Nephron (organoid): ENCODE measurements around the gene COL7A1.

Experiments used
- H3K27ac Mint-ChIP-seq, 3 experiments: 2 replicates each; pipeline ENCODE4 v1.8.0; 2020; ENCODE audit warnings: mixed read lengths in 3 of 3, mild to moderate bottlenecking in 2 of 3, moderate library complexity in 1 of 3
- H3K27me3 Mint-ChIP-seq: 2 replicates; pipeline ENCODE4 v1.8.0; 2021; ENCODE audit warnings: low read depth, mild to moderate bottlenecking, moderate library complexity, mixed read lengths
- H3K36me3 Mint-ChIP-seq: 2 replicates; pipeline ENCODE4 v1.8.0; 2020; ENCODE audit warnings: low read depth, mixed read lengths
- H3K4me1 Mint-ChIP-seq: 2 replicates; pipeline ENCODE4 v1.8.0; 2020; ENCODE audit warnings: mixed read lengths
- H3K4me3 Mint-ChIP-seq, 3 experiments: 2 replicates each; pipeline ENCODE4 v1.8.0; 2020; ENCODE audit warnings: mild to moderate bottlenecking in 3 of 3, mixed read lengths in 3 of 3, moderate library complexity in 2 of 3
- H3K9me3 Mint-ChIP-seq: 2 replicates; pipeline ENCODE4 v1.8.0; 2020; ENCODE audit warnings: mixed read lengths
- TF ChIP-seq, protein P1 (sequence below), 3 experiments: fragments of 200-600 bp; sonication (generic); IDR thresholded peaks; one replicate each; pipeline ENCODE4 v1.5.0; 2021; ENCODE audit warnings: antibody characterized with exemption in 3 of 3; ENCODE audit not compliant: unreplicated experiment in 3 of 3

COL7A1 gene

DNA sequence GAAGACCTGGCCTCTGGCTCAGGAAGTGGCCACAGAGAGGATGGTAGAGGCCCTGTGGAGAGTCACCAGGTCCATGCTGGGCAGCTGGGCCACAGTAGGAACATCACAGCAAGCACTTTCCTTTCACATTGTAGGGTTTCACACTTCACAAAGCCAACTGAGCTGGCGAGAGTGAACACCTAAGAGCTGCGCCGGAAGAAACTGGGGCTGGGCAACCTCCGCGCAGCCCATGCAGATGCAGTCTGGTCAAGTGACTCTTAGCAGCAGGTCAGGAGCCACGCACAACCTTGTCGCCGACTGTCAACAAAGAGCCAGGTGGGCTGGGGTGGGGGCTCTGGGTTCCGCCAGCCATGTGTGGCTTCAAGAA lies 75.9 kb downstream of the COL7A1 start:
- Mint-ChIP-seq H3K27me3 (no peaks in the 10 kb centered on the region), H3K4me1 (no peaks in the 10 kb centered on the region), H3K4me3 (no peak overlapping the region), H3K9me3 (no peaks in the 10 kb centered on the region), H3K27ac (no peak overlapping the region), H3K36me3 (peaks cover 2% of the 10 kb centered on the region)
- TF ChIP-seq, protein P1, sequence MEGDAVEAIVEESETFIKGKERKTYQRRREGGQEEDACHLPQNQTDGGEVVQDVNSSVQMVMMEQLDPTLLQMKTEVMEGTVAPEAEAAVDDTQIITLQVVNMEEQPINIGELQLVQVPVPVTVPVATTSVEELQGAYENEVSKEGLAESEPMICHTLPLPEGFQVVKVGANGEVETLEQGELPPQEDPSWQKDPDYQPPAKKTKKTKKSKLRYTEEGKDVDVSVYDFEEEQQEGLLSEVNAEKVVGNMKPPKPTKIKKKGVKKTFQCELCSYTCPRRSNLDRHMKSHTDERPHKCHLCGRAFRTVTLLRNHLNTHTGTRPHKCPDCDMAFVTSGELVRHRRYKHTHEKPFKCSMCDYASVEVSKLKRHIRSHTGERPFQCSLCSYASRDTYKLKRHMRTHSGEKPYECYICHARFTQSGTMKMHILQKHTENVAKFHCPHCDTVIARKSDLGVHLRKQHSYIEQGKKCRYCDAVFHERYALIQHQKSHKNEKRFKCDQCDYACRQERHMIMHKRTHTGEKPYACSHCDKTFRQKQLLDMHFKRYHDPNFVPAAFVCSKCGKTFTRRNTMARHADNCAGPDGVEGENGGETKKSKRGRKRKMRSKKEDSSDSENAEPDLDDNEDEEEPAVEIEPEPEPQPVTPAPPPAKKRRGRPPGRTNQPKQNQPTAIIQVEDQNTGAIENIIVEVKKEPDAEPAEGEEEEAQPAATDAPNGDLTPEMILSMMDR (IDR thresholded peaks at IDR 0.05; ENCODE audit: unreplicated experiment in 3 of 3) = no peak

DNA sequence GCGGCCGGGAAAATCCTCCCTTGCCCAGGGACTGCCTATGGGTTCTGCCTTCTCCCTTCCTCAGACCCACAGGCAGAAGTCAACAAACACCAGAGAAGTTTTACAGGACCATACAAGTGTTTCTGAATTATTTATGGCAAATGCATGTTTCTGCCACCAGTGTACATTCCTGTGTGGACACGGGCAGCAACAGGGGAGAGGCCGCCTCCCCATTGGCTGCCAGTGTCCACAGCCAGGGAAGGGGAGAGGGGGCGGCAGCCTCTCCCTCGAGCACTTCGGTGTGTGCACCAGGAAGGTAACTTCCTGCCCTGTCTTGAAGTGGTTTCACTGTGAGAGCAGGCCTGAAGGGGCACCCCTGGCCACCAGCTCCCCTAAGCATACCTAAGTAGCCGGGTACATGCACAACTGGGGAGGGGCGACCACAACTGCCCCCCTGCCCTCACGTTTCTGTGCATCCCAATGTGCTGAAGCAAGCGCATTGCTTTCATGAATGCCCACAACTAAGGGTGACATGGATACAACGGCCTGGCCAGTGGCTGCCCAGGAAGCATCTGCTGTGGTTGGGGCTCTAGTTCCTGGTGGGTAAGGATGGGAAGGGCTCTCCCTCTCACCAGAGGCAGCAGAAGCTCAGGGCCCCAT lies 76.4 kb downstream of the COL7A1 start:
- Mint-ChIP-seq H3K4me3 (no peak overlapping the region), H3K36me3 (no peaks in the 10 kb centered on the region), H3K27ac (no peak overlapping the region), H3K4me1 (no peaks in the 10 kb centered on the region), H3K27me3 (no peaks in the 10 kb centered on the region), H3K9me3 (no peaks in the 10 kb centered on the region)
- TF ChIP-seq, protein P1 (IDR thresholded peaks at IDR 0.05; ENCODE audit: unreplicated experiment in 3 of 3) = no peak

DNA sequence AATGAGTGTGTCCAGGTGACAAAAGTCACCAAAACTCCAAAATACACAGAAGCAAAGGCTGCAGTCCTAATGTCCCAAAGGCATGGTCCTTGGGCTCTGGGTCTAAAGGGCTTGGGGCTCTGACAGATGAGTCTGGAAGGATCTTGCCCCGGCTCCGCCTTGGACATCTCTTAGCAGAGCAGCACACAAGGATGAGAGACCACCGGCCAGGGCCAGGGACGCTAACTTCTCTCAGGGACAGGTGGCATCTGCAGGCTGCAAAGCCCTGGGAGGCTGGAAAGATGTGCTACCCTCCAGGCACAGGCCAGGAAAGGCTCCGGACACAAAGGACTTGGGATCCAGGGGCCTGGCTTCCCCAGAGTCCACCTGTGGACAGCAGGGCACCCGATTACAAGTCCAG lies 77.1 kb downstream of the COL7A1 start:
- no peaks in the 10 kb centered on the region for H3K36me3 Mint-ChIP-seq
- no peaks in the 10 kb centered on the region for H3K9me3 Mint-ChIP-seq
- no peaks in the 10 kb centered on the region for H3K4me1 Mint-ChIP-seq
- H3K27ac Mint-ChIP-seq = no peak overlapping the region
- H3K4me3 Mint-ChIP-seq = no peak overlapping the region
- no peaks in the 10 kb centered on the region for H3K27me3 Mint-ChIP-seq
- TF ChIP-seq, protein P1 (IDR thresholded peaks at IDR 0.05; ENCODE audit: unreplicated experiment in 3 of 3) = no peak

DNA sequence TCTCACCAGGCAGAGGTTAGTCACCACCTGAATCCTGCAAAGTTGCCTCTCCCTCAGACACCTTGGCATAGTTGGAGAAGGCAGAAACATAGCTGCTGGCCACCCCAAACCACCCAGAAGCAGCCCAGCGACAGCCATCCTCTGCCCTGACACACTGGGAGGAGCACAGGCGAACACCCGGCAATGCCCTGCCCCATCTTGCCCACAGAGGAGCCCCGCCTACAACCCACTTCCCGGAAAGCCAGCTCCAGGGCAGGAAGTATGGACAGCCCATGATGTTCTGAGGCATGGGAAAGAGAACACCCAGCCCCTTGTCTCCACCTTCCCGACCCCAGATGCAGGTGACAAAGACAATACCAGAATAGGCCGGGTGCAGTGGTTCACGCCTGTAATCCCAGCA lies 78.6 kb downstream of the COL7A1 start:
- Mint-ChIP-seq H3K36me3 (no peaks in the 10 kb centered on the region), H3K9me3 (no peaks in the 10 kb centered on the region), H3K4me3 (no peak overlapping the region), H3K27me3 (no peaks in the 10 kb centered on the region), H3K27ac (no peak overlapping the region), H3K4me1 (no peaks in the 10 kb centered on the region)
- TF ChIP-seq, protein P1 (IDR thresholded peaks at IDR 0.05; ENCODE audit: unreplicated experiment in 3 of 3) = no peak

DNA sequence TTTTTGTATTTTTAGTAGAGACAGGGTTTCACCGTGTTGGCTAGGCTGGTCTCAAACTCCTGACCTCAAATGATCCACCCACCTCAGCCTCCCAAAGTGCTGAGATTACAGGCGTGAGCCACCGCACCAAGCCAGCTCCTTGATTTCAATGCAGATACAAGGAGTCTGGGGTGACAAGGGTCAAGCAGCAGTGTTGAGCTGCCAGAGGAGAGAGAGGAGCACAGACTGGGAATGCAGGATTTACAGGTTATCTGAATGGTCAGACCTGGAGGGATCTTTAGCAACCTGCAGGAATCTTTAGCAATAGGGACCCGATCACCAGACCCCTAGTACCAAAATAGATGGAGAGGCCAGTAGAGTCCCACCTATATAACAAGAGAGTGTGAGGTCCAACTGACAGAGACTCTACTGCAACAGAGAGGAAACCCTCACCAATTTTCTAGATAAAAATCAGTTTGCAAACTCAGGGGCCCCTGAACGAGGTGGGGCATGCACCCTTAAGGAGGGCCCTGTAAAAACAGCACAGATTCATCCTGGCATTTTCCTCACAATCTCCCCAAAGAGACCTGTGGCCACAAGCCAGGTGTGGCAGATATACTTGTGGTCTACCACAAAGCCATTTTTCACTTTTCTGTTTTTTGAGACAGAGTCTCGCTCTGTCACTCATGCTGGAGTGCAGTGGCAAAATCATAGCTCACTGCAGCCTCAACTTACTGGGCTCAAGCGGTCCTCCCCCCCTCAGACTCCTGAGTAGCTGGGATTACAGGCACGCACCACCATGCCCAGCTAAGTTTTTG lies 80.5 kb downstream of the COL7A1 start:
- no peaks in the 10 kb centered on the region for H3K36me3 Mint-ChIP-seq
- H3K4me3 Mint-ChIP-seq = no peak overlapping the region
- no peaks in the 10 kb centered on the region for H3K27me3 Mint-ChIP-seq
- H3K4me1 Mint-ChIP-seq = no peaks in the 10 kb centered on the region
- H3K27ac Mint-ChIP-seq = no peak overlapping the region
- TF ChIP-seq, protein P1 (IDR thresholded peaks at IDR 0.05; ENCODE audit: unreplicated experiment in 3 of 3) = no peak
- no peaks in the 10 kb centered on the region for H3K9me3 Mint-ChIP-seq
